A549 (cell line): Measurements from ENCODE around the gene PGK2. TPM values are rescaled to one million over a fixed set of nuclear protein-coding genes. Genes with fewer than 3 reads are reported as not detected.

Experiments used
- ATAC-seq, 2 experiments: fragments of 200-7000 bp in 1 of 2; fragments of >200 bp in 1 of 2; cut with Nextera tagmentation in 1 of 2; cut with Tn5 transposase in 1 of 2; 3 replicates each; pipeline versions ENCODE4 v1.8.0 to v1.9.1; 2018 to 2020; ENCODE audit warnings: mild to moderate bottlenecking in 1 of 2, moderate library complexity in 1 of 2
- CTCF ChIA-PET: fragments of 300-600 bp; sonication (Branson Sonifier 250); formaldehyde crosslinking; extraction: SDS; loops from one replicate; lab custom pipeline; 2021; ENCODE audit warnings: antibody characterized with exemption, inconsistent platforms; lab: Yijun Ruan, JAX
- POLR2A ChIA-PET: fragments of 350-600 bp; formaldehyde crosslinking; extraction: SDS; loops from one replicate; lab custom pipeline; 2021; ENCODE audit warnings: antibody characterized with exemption, inconsistent platforms; lab: Yijun Ruan, JAX
- DNase-seq, 2 experiments: peaks; one replicate each; pipeline versions ENCODE4 v3.0.0 to v3.0.0-alpha.2; 2011 to 2016; ENCODE audit warnings: low read depth in 1 of 2, low spot score in 1 of 2
- FAIRE-seq: peaks from 2 replicates; lab custom pipeline; 2011; peaks lifted over from hg19 to GRCh38; lab: Jason Lieb, UNC
- H3K27ac ChIP-seq, 2 experiments: fragments of >200 bp; sonication (Bioruptor Twin); formaldehyde crosslinking; 3 replicates each; pipeline ENCODE4 v1.5.1; 2016 to 2017
- H3K4me1 ChIP-seq: fragments of >200 bp; sonication (Bioruptor Twin); formaldehyde crosslinking; 3 replicates; pipeline ENCODE4 v1.6.1; 2016
- H3K4me2 ChIP-seq: fragments of >200 bp; sonication (Bioruptor Twin); formaldehyde crosslinking; 3 replicates; pipeline ENCODE4 v1.6.1; 2016
- H3K4me3 ChIP-seq: fragments of >200 bp; sonication (Bioruptor Twin); formaldehyde crosslinking; 3 replicates; pipeline ENCODE4 v1.5.1; 2016
- H3K9me3 ChIP-seq: fragments of >200 bp; sonication (Bioruptor Twin); formaldehyde crosslinking; 3 replicates; pipeline ENCODE4 v1.6.1; 2016
- BHLHE40 ChIP-seq: IDR thresholded peaks from 2 replicates; pipeline ENCODE4 v1.6.1; 2012; ENCODE audit warnings: low read depth, low read length, inconsistent platforms
- CHD4 ChIP-seq: fragments of 200-600 bp; sonication (generic); IDR thresholded peaks from 2 replicates; pipeline ENCODE4 v1.6.1; 2016; ENCODE audit warnings: antibody characterized with exemption, mild to moderate bottlenecking, borderline replicate concordance
- EHMT2 ChIP-seq: fragments of 200-600 bp; sonication (generic); IDR thresholded peaks from 2 replicates; pipeline ENCODE4 v1.6.1; 2016; ENCODE audit warnings: antibody characterized with exemption, low read depth, mild to moderate bottlenecking, moderate library complexity
- FOXS1 ChIP-seq: fragments of 250-450 bp; sonication (Bioruptor Pico); IDR thresholded peaks from 2 replicates; pipeline ENCODE4 v1.5.0; 2020; ENCODE audit warnings: mild to moderate bottlenecking, moderate library complexity
- HDAC2 ChIP-seq: fragments of 200-600 bp; sonication (generic); IDR thresholded peaks from 2 replicates; pipeline ENCODE4 v1.6.1; 2016
- HOXA7 ChIP-seq: fragments of 250-450 bp; sonication (Bioruptor Pico); IDR thresholded peaks from 2 replicates; pipeline ENCODE4 v1.5.0; 2020; ENCODE audit warnings: mild to moderate bottlenecking, moderate library complexity
- HOXB13 ChIP-seq: fragments of 250-450 bp; sonication (Bioruptor Pico); IDR thresholded peaks from 2 replicates; pipeline ENCODE4 v1.5.0; 2020; ENCODE audit warnings: low read depth, mild to moderate bottlenecking, moderate library complexity
- HOXB5 ChIP-seq: fragments of 250-450 bp; sonication (Bioruptor Pico); IDR thresholded peaks from 2 replicates; pipeline ENCODE4 v1.5.0; 2020; ENCODE audit warnings: mild to moderate bottlenecking, moderate library complexity
- KDM1A ChIP-seq: fragments of 200-600 bp; sonication (generic); IDR thresholded peaks from 2 replicates; pipeline ENCODE4 v1.6.1; 2016; ENCODE audit warnings: low read depth, mild to moderate bottlenecking
- KDM5A ChIP-seq: fragments of 200-600 bp; sonication (generic); IDR thresholded peaks from 2 replicates; pipeline ENCODE4 v1.6.1; 2016; ENCODE audit warnings: antibody characterized with exemption, mild to moderate bottlenecking
- MAZ ChIP-seq: fragments of 150-350 bp; IDR thresholded peaks from 2 replicates; pipeline ENCODE4 v1.6.1; 2014; ENCODE audit warnings: antibody characterized with exemption, low read depth, low read length, borderline replicate concordance
- MYC ChIP-seq: IDR thresholded peaks from 2 replicates; pipeline ENCODE4 v1.6.1; 2012; ENCODE audit warnings: mild to moderate bottlenecking, inconsistent platforms, low read length, improper control_type of control experiment, borderline replicate concordance
- NFE2L2 ChIP-seq: fragments of 150-350 bp; conservative IDR thresholded peaks from 2 replicates; pipeline ENCODE4 v1.6.1; 2014; ENCODE audit warnings: low read length
- NPAS2 ChIP-seq: fragments of 250-450 bp; sonication (Bioruptor Pico); IDR thresholded peaks from 2 replicates; pipeline ENCODE4 v1.8.0; 2022; ENCODE audit warnings: mild to moderate bottlenecking, moderate library complexity, borderline replicate concordance
- PHF8 ChIP-seq: fragments of 200-600 bp; sonication (generic); IDR thresholded peaks from 2 replicates; pipeline ENCODE4 v1.6.1; 2016; ENCODE audit warnings: low read depth, mild to moderate bottlenecking, antibody characterized with exemption, moderate library complexity, borderline replicate concordance
- RAD21 ChIP-seq, 2 experiments: fragments of >200 bp in 1 of 2; sonication (Bioruptor Twin) in 1 of 2; formaldehyde crosslinking in 1 of 2; IDR thresholded peaks in 1 of 2; conservative IDR thresholded peaks in 1 of 2; 2 replicates in 1 of 2; 3 replicates in 1 of 2; pipeline ENCODE4 v1.6.1; 2012 to 2018; ENCODE audit warnings: inconsistent platforms in 1 of 2
- RNF2 ChIP-seq: fragments of 200-600 bp; sonication (generic); IDR thresholded peaks from 2 replicates; pipeline ENCODE4 v1.6.1; 2016; ENCODE audit warnings: low read depth, mild to moderate bottlenecking, antibody characterized with exemption, moderate library complexity, borderline replicate concordance
- SREBF2 ChIP-seq: fragments of 450-650 bp; IDR thresholded peaks from 2 replicates; pipeline ENCODE4 v1.6.1; 2014; ENCODE audit warnings: mild to moderate bottlenecking, moderate library complexity
- ZFP36 ChIP-seq: fragments of 450-650 bp; IDR thresholded peaks from 2 replicates; pipeline ENCODE4 v1.6.1; 2014; ENCODE audit warnings: borderline replicate concordance; ENCODE audit not compliant: partially characterized antibody
- ZNF302 ChIP-seq: fragments of 250-450 bp; sonication (Bioruptor Pico); IDR thresholded peaks from 2 replicates; pipeline ENCODE4 v1.9.0; 2021; ENCODE audit warnings: inconsistent platforms, mild to moderate bottlenecking, moderate library complexity
- WGBS: methylation state at CpG from one replicate; pipeline ENCODE4 v1.1.6; 2017; ENCODE audit errors: missing lambda C conversion rate; 5-methylcytosine and 5-hydroxymethylcytosine counted together
- polyA plus RNA-seq, 4 experiments: library from polyadenylated mRNA; depleted of rRNA in 3 of 4; stranded (reverse); fragments of >200 nt; fragmentation: RNase III in 1 of 4; extraction: RNeasy Plus Mini Kit Qiagen cat#74134 plus additional on column Dnase treatment in 1 of 4; gene quantifications; 2 replicates in 3 of 4; 3 replicates in 1 of 4; pipeline ENCODE4 v1.2.3, GENCODE V29; 2011 to 2017
- TF ChIP-seq, protein P1 (sequence below): fragments of >200 bp; sonication (Bioruptor Twin); formaldehyde crosslinking; IDR thresholded peaks from 3 replicates; pipeline ENCODE4 v1.5.1; 2016
- TF ChIP-seq, protein P2 (sequence below): fragments of 200-600 bp; sonication (generic); IDR thresholded peaks from 2 replicates; pipeline ENCODE4 v1.6.1; 2016; ENCODE audit warnings: antibody characterized with exemption, mild to moderate bottlenecking, moderate library complexity
- TF ChIP-seq, protein P3 (sequence below): fragments of 250-450 bp; sonication (Bioruptor Pico); IDR thresholded peaks from 2 replicates; pipeline ENCODE4 v1.5.0; 2021; ENCODE audit warnings: mild to moderate bottlenecking, moderate library complexity, borderline replicate concordance

PGK2 gene
- polyA plus RNA-seq, 2 of the 4 experiments (the other 2 are of a cell fraction): not detected

DNA sequence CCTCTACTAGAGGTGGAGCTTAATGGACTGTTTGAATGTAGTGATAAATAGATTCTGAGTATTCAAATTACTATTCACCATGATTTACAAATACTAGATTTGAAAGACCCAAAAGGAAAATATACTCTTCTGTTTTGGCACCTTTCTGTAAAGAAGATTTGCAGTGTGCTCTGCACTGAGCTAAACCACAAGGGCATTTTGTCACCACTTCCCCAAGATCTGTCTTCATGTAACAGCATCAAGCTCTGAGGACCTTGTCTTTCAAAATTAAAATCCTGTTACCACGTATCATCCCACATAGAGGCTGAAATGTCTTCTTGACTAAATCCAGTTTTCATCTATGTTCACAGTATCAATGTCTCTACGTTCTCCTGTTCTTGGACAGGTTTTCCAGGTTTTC, 3.3 kb upstream of the PGK2 start (continued):
- TF ChIP-seq, protein P1, sequence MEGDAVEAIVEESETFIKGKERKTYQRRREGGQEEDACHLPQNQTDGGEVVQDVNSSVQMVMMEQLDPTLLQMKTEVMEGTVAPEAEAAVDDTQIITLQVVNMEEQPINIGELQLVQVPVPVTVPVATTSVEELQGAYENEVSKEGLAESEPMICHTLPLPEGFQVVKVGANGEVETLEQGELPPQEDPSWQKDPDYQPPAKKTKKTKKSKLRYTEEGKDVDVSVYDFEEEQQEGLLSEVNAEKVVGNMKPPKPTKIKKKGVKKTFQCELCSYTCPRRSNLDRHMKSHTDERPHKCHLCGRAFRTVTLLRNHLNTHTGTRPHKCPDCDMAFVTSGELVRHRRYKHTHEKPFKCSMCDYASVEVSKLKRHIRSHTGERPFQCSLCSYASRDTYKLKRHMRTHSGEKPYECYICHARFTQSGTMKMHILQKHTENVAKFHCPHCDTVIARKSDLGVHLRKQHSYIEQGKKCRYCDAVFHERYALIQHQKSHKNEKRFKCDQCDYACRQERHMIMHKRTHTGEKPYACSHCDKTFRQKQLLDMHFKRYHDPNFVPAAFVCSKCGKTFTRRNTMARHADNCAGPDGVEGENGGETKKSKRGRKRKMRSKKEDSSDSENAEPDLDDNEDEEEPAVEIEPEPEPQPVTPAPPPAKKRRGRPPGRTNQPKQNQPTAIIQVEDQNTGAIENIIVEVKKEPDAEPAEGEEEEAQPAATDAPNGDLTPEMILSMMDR: no peak

DNA sequence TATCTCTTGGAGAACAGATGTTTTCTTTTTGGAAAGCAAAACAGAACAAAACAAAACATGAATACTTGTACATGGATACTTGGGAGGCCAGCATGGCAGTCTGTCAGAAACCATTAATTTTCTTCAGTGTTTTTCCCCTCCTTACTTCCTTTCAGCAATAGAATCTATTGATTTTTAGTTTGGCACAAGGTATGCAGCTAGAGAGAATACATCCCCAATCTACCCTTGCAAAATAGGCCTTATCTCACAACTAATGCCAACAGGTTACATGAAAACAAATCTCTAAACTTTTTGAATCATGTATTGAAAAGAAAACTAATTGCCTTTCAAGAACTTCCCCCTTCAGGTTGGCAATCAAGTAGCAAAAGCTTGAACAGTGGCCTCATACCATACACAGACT, 2.8 kb downstream of the PGK2 start:
- FAIRE-seq (no peak), DNase-seq (no peak), ATAC-seq (no peak)
- POLR2A ChIA-PET: no interaction called here
- Histone ChIP-seq H3K4me1 (no peaks in the 10 kb centered on the region), H3K27ac (no peak overlapping the region), H3K4me3 (no peak overlapping the region), H3K9me3 (no peaks in the 10 kb centered on the region), H3K4me2 (no peak overlapping the region)
- TF ChIP-seq, protein P1: no peak
- TF ChIP-seq MAZ (no peak), NPAS2 (CRISPR knock-in tag) (no peak), PHF8 (no peak), HOXB5 (no peak), KDM5A (no peak), RAD21 (conservative IDR thresholded peaks at IDR 0.05 in 1 of 2, IDR thresholded peaks at IDR 0.05 in 1 of 2) (no peak), FOXS1 (no peak), ZNF302 (CRISPR knock-in tag) (no peak)
- CTCF ChIA-PET: no interaction called here

DNA sequence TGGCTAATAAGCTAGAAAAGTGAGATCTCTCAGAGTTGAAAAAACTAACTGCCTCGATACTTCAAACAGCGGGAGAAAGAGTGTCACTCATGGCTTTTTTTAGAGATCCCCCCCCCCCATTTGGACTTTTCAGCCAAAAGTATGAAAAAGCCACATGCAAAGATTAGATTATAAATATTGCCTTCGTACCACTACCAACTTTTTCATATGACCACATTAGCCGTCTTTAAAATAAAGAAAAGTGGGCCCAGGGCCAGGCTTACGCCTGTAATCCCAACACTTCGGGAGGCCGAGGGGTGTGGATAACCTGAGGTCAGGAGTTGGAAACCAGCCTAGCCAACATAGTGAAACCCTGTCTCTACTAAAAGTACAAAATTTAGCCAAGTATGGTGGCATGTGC, 4.4 kb downstream of the PGK2 start:
- no peak overlapping the region for H3K4me2 ChIP-seq
- POLR2A ChIA-PET: no interaction called here
- no peaks in the 10 kb centered on the region for H3K4me1 ChIP-seq
- DNase-seq (no peak), ATAC-seq (no peak), FAIRE-seq (no peak)
- no peaks in the 10 kb centered on the region for H3K9me3 ChIP-seq
- CTCF ChIA-PET: interaction anchor here (0.7 kb wide), 1 partner anchor 250 kb away, joined by 4 read pairs; no protein-coding TSS in a partner anchor
- no peak overlapping the region for H3K4me3 ChIP-seq
- H3K27ac ChIP-seq: no peak overlapping the region
- WGBS: 84% methylated on average over 7 of the region's 7 CpGs
- no peak for TF ChIP-seq ZFP36
- no peak for TF ChIP-seq SREBF2
- TF ChIP-seq, protein P2, sequence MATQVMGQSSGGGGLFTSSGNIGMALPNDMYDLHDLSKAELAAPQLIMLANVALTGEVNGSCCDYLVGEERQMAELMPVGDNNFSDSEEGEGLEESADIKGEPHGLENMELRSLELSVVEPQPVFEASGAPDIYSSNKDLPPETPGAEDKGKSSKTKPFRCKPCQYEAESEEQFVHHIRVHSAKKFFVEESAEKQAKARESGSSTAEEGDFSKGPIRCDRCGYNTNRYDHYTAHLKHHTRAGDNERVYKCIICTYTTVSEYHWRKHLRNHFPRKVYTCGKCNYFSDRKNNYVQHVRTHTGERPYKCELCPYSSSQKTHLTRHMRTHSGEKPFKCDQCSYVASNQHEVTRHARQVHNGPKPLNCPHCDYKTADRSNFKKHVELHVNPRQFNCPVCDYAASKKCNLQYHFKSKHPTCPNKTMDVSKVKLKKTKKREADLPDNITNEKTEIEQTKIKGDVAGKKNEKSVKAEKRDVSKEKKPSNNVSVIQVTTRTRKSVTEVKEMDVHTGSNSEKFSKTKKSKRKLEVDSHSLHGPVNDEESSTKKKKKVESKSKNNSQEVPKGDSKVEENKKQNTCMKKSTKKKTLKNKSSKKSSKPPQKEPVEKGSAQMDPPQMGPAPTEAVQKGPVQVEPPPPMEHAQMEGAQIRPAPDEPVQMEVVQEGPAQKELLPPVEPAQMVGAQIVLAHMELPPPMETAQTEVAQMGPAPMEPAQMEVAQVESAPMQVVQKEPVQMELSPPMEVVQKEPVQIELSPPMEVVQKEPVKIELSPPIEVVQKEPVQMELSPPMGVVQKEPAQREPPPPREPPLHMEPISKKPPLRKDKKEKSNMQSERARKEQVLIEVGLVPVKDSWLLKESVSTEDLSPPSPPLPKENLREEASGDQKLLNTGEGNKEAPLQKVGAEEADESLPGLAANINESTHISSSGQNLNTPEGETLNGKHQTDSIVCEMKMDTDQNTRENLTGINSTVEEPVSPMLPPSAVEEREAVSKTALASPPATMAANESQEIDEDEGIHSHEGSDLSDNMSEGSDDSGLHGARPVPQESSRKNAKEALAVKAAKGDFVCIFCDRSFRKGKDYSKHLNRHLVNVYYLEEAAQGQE: no peak
- TF ChIP-seq HDAC2: no peak
- no peak for TF ChIP-seq MYC
- TF ChIP-seq KDM1A: no peak
- TF ChIP-seq EHMT2: no peak
- no peak for TF ChIP-seq HOXA7 (CRISPR knock-in tag)
- TF ChIP-seq, protein P3, sequence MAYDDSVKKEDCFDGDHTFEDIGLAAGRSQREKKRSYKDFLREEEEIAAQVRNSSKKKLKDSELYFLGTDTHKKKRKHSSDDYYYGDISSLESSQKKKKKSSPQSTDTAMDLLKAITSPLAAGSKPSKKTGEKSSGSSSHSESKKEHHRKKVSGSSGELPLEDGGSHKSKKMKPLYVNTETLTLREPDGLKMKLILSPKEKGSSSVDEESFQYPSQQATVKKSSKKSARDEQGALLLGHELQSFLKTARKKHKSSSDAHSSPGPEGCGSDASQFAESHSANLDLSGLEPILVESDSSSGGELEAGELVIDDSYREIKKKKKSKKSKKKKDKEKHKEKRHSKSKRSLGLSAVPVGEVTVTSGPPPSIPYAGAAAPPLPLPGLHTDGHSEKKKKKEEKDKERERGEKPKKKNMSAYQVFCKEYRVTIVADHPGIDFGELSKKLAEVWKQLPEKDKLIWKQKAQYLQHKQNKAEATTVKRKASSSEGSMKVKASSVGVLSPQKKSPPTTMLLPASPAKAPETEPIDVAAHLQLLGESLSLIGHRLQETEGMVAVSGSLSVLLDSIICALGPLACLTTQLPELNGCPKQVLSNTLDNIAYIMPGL: no peak
- no peak for TF ChIP-seq NFE2L2
- no peak for TF ChIP-seq HOXB13 (CRISPR knock-in tag)
- TF ChIP-seq HOXB5: no peak
- TF ChIP-seq RNF2: no peak
- TF ChIP-seq CHD4: no peak
- TF ChIP-seq, protein P1: no peak
- no peak for TF ChIP-seq KDM5A
- no peak for TF ChIP-seq BHLHE40
